Smooth muscle cell (in vitro differentiated cells): ENCODE data around the gene DAD1. TPM values are rescaled to one million over a fixed set of nuclear protein-coding genes. Genes with fewer than 3 reads are reported as not detected.
"Not testable (repeated sequence)": the region's sequence is repeated elsewhere in the genome, so short reads cannot be mapped to it uniquely, and the experiment has no call there.

ENCODE experiments used
- DNase-seq: peaks from one replicate; lab custom pipeline; 2025; ENCODE audit not compliant: unreplicated experiment; lab: John Stamatoyannopoulos, UW
- H2AFZ ChIP-seq: fragments of 200-600 bp; sonication (generic); 2 replicates; pipeline ENCODE4 v1.6.0; 2016; ENCODE audit warnings: antibody characterized with exemption, low read depth, mild to moderate bottlenecking
- H3F3A ChIP-seq: fragments of 200-600 bp; sonication (generic); 2 replicates; pipeline ENCODE4 v1.6.0; 2017; ENCODE audit warnings: antibody characterized with exemption, low read depth
- H3K27ac ChIP-seq: fragments of 200-600 bp; sonication (generic); 2 replicates; pipeline ENCODE4 v1.5.1; 2016; ENCODE audit warnings: low read depth, mild to moderate bottlenecking
- H3K27me3 ChIP-seq: fragments of 200-600 bp; sonication (generic); 2 replicates; pipeline ENCODE4 v1.6.1; 2016; ENCODE audit warnings: low read depth, mild to moderate bottlenecking
- H3K36me3 ChIP-seq: fragments of 200-600 bp; sonication (generic); 2 replicates; pipeline ENCODE4 v1.5.1; 2016; ENCODE audit warnings: low read depth
- H3K4me1 ChIP-seq: fragments of 200-600 bp; sonication (generic); 2 replicates; pipeline ENCODE4 v1.5.1; 2016; ENCODE audit warnings: low read depth
- H3K4me2 ChIP-seq: fragments of 200-600 bp; sonication (generic); 2 replicates; pipeline ENCODE4 v1.6.0; 2016; ENCODE audit warnings: mild to moderate bottlenecking
- H3K4me3 ChIP-seq: fragments of 200-600 bp; sonication (generic); 2 replicates; pipeline ENCODE4 v1.5.1; 2016; ENCODE audit warnings: mild to moderate bottlenecking
- H3K79me2 ChIP-seq: fragments of 200-600 bp; sonication (generic); 2 replicates; pipeline ENCODE4 v1.6.0; 2016; ENCODE audit warnings: low read depth, mild to moderate bottlenecking
- H3K9ac ChIP-seq: fragments of 200-600 bp; sonication (generic); 2 replicates; pipeline ENCODE4 v1.6.0; 2016; ENCODE audit warnings: low read depth
- H3K9me3 ChIP-seq: fragments of 200-600 bp; sonication (generic); replicated peaks from 2 replicates; pipeline ENCODE4 v1.5.1; 2016; ENCODE audit warnings: low read depth
- H4K20me1 ChIP-seq: fragments of 200-600 bp; sonication (generic); 2 replicates; pipeline ENCODE4 v1.6.0; 2016; ENCODE audit warnings: low read depth
- CTCF ChIP-seq: fragments of 200-600 bp; sonication (generic); IDR thresholded peaks from 2 replicates; pipeline ENCODE4 v1.5.1; 2017; ENCODE audit warnings: borderline replicate concordance, mild to moderate bottlenecking, antibody characterized with exemption; ENCODE audit not compliant: insufficient read depth, poor library complexity, severe bottlenecking
- WGBS: methylation state at CpG from one replicate; pipeline ENCODE4 v1.1.7; 2016; ENCODE audit warnings: low lambda C conversion rate; 5-methylcytosine and 5-hydroxymethylcytosine counted together
- polyA plus RNA-seq: library from polyadenylated mRNA; unstranded; fragments of >200 nt; fragmentation: Nextera tagmentation; extraction: Ambion mirVana; gene quantifications from 2 replicates; pipeline ENCODE4 v1.2.1, GENCODE V29; 2016
- total RNA-seq: library from RNA; depleted of rRNA; stranded (reverse); fragments of >200 nt; gene quantifications from 2 replicates; pipeline ENCODE4 v1.2.3, GENCODE V29; 2014

The DAD1 gene
- total and polyA plus RNA-seq, 2 experiments from 2014 or later, result 533 to 571 TPM

- whole genome bisulfite sequencing, result 68% methylated on average over 2 of the region's 2 CpGs
- Histone ChIP-seq H3K27me3 (no peaks in the 10 kb centered on the region), H3K4me1 (no peaks in the 10 kb centered on the region), H2AFZ (no peak overlapping the region), H3K9me3 (no peaks in the 10 kb centered on the region), H3K27ac (no peak overlapping the region), H3K9ac (no peak overlapping the region), H3F3A (no peaks in the 10 kb centered on the region), H3K4me2 (no peak overlapping the region), H3K79me2 (no peaks in the 10 kb centered on the region), H3K4me3 (no peak overlapping the region), H4K20me1 (no peaks in the 10 kb centered on the region), H3K36me3 (no peaks in the 10 kb centered on the region)
- DNase-seq, result no peak
- TF ChIP-seq CTCF, result no peak
Observed at GRCh38 chr14:22623047-22623446, 34.0 kb upstream of the DAD1 start.

DNA sequence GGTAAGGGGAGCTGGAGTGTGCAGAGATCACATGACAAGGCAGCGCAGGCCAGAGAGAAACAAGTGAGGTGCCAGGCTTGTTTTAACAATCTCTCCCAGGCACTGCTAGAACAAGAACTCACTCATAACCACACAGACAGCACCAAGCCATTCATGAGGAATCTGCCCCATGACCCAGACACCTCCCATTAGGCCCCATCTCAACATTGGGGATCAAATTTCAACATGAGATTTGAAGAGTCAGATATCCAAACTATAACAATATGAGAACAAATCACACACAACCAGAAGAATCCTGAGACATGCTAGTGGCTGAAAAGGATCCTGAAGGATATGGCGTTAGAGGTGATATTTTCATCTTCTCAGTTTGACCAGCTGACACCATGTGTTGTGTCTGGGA is 33.2 kb upstream of the DAD1 start:
- WGBS, result 93% methylated on average over 2 of the region's 2 CpGs
- Histone ChIP-seq H3K79me2 (no peaks in the 10 kb centered on the region), H3F3A (no peaks in the 10 kb centered on the region), H3K36me3 (no peaks in the 10 kb centered on the region), H3K4me2 (no peak overlapping the region), H2AFZ (no peak overlapping the region), H4K20me1 (no peaks in the 10 kb centered on the region), H3K9ac (no peak overlapping the region), H3K9me3 (no peaks in the 10 kb centered on the region), H3K27ac (no peak overlapping the region), H3K4me3 (no peak overlapping the region), H3K4me1 (no peaks in the 10 kb centered on the region), H3K27me3 (no peaks in the 10 kb centered on the region)
- TF ChIP-seq CTCF, result no peak
- no peak for DNase-seq

- H2AFZ ChIP-seq, H3K9ac ChIP-seq, H3K79me2 ChIP-seq, H3K36me3 ChIP-seq, H3K4me1 ChIP-seq, H3K4me3 ChIP-seq, H3K9me3 ChIP-seq, DNase-seq, H3F3A ChIP-seq, H3K27ac ChIP-seq, H3K4me2 ChIP-seq, H3K27me3 ChIP-seq, H4K20me1 ChIP-seq: not testable (repeated sequence)
- WGBS, result 100% methylated on average over 2 of the region's 2 CpGs
Observed at GRCh38 chr14:22615765-22616164, 26.7 kb upstream of the DAD1 start.

DNA sequence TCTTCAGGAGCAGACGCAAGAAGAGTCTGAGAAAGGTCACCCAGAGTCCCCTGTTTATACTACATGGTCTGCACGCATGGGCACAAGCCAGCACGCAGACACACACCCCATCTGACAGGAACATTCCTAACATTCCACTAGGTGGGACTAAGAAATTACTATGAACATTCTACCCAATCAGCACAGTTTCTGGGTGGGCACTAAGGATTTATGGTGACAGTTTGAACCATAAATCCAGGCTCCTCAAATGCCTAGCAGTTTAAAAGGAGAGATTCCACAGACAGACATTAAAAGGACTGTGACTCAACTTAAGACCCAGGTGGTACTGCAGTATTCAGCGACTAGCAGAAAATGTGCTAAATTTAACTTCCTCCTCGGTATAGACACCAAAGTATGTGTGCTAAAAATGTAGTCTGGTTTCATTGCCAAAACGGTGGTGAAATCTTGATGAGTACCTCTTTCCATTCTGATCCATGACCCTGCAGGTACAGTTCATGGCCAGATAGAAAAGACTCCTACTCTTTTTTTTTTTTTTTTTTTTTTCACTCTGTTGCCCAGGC is 25.3 kb upstream of the DAD1 start:
- H3K4me2 ChIP-seq, result peak overlapping the region; percentile 37
- H2AFZ ChIP-seq, result no peak overlapping the region
- no peak for DNase-seq
- no peaks in the 10 kb centered on the region for H3K4me1 ChIP-seq
- H3K27ac ChIP-seq, result peak overlapping the region; percentile 83
- TF ChIP-seq CTCF, result no peak
- 8% methylated on average over 6 of the region's 6 CpGs for WGBS
- H3K27me3 ChIP-seq, result no peaks in the 10 kb centered on the region
- peaks cover 5% of the 10 kb centered on the region for H3F3A ChIP-seq
- no peaks in the 10 kb centered on the region for H4K20me1 ChIP-seq
- H3K79me2 ChIP-seq, result no peaks in the 10 kb centered on the region
- H3K36me3 ChIP-seq, result peaks cover 6% of the 10 kb centered on the region
- H3K4me3 ChIP-seq, result no peak overlapping the region
- no peaks in the 10 kb centered on the region for H3K9me3 ChIP-seq
- no peak overlapping the region for H3K9ac ChIP-seq
